ENCODE results near the gene CAMK1D.
A peak's percentile ranks its signal among the peaks of the same experiment; 100 is the strongest.

CAMK1D gene

GRCh38 chr10:12603766-12604470 lies 254.6 kb downstream of the CAMK1D start:
- DNase-seq: no peak

DNA sequence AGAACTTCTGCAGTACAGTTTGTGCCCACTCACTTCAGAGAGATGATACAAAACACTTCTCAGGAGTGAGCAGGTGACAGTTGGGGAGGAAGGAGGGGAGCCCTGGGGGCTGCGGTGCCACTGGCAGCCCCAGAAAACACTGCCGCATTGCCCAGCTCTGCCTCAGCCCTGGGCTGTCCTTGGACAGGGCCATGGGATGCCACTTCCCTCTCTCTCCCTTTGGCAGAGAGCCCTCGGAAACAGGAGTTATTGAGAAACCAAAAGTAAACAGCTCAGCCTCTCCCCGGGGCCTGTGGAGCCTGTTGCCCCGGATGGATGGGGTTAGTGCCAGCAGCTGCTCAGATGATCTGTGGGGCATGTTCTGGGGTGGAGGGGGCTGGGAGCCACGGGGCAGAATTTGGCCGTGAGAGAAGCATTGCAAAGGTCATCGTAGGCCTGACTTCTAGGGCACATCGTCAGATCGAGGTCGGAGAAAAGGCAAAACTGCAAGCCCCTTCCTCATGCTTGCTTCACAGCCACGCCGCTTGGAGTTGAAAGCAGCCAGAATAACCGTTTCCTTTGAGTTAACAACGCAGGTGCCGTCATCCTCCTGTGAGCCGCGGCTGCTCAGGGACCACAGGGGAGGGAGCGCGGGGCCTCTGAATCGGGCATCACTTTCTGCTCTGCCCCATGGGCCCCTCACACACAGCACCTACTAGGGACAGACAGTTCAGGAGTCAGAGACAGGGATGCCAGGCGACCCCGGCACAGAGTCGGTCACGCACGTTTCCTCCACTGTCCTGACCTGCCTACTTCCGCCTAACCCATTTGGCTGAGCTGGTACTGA lies 256.4 kb downstream of the CAMK1D start:
- peak; percentile 73 for DNase-seq

DNA sequence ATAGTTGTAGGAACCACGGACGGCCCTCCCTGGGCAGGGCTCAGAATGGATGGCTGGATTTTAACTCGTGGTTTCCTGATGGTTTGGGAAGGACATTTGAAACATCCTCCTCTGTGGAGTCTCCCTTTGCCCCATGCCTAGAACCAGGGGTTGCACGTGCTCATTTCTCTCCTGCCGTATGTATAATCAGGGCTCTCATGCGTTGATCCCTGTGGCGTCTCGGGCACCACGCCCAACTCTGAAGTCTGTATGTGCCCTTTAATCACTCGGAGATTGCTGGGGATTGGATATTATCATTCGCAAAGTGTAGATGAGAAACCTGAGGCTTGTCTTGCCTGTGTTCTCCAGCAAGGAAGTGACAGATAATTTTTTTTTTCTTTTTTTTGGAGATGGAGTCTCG lies 257.1 kb downstream of the CAMK1D start:
- DNase-seq: no peak

GRCh38 chr10:12608761-12609160 lies 259.4 kb downstream of the CAMK1D start:
- no peak for DNase-seq

- DNase-seq: no peak
These were observed 260.1 kb downstream of the CAMK1D start for GRCh38 chr10:12609435-12609834.

- DNase-seq: no peak
These were observed 263.8 kb downstream of the CAMK1D start for GRCh38 chr10:12613136-12613535.

DNA sequence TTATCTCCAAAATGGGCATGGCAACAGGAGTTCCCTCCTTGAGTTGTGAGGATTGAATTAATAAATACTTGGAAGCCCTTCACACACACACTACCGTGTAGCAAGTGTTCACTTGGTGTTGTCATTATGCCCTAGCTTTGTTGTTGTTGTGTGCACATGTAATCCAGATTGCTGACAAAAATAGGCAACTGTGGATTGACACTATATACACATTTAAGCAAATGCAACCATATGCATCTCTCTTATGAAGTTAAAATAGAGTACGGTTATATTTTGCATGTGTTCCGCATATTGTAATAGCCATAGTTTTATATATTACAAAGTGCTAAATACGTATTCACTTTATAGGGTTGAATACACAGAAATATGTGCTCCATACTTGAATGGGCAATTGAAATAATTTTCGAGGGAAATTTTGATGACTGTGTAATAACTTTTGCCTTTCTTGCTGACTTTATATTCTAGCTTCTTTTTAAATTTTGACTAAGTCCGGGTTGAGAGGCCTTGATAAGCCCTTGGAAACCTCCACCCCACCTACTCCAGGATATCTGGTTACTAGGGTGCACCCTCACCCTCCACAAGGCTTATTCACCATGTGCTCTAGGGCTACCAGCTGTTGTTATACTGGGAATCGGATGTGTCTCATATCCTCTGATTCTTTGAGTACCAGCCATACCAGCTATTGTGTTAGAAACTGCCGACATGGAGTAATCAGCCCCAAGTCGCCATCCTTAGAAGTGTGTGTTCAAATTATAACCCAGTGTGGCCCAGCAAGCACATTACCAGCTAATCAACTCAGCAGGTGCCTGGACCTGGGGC lies 265.0 kb downstream of the CAMK1D start:
- DNase-seq: no peak

GRCh38 chr10:12615296-12616220 lies 266.2 kb downstream of the CAMK1D start:
- DNase-seq: no peak

GRCh38 chr10:12617191-12618175 lies 268.1 kb downstream of the CAMK1D start:
- peak; percentile 26 for DNase-seq

GRCh38 chr10:12622016-12622415 lies 272.7 kb downstream of the CAMK1D start:
- DNase-seq: no peak

DNA sequence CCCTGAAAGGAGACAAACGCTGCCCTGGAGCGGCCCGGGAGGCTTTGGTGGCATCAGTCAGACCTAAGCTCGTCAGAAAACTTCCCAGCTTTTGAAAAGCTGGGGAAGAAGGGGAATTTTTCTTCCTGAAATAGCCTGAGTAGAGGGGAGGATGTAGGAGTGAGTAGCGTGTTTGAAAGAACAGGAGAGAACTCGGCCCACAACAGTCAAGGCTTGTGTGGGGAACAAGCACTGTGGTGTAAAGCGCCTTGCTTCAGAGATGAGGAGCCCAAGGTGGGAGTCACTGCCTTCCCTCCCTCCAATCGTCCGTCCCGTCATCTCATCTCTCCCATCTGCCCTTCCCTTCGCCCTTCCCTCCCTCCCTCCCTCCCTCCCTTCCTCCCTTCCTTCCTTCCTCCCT lies 273.3 kb downstream of the CAMK1D start:
- no peak for DNase-seq

GRCh38 chr10:12625393-12626023 lies 276.2 kb downstream of the CAMK1D start:
- DNase-seq: no peak

- peak; percentile 35 for DNase-seq
These were observed 278.8 kb downstream of the CAMK1D start for GRCh38 chr10:12628153-12628552.

GRCh38 chr10:12628964-12629766 lies 279.8 kb downstream of the CAMK1D start:
- peak; percentile 44 for DNase-seq

DNA sequence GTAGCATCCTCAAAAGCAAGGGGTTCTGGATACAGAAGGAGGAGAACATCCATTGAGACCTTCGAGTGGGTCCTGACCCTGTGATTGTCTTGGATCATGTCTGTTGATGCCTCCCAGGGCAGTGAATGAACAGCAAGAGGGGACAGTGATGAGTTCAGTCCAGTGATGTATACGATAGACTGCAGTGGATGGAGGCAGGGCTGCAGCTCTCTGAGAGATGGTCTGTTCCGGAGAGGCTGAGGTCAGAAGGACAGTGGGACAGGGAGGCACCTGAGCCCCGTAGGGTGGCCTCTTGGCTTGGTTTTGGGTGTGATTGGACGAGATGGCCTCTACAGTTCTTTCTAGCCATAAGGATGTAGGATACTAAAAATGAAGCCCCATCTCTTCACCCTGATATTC lies 280.4 kb downstream of the CAMK1D start:
- no peak for DNase-seq

DNA sequence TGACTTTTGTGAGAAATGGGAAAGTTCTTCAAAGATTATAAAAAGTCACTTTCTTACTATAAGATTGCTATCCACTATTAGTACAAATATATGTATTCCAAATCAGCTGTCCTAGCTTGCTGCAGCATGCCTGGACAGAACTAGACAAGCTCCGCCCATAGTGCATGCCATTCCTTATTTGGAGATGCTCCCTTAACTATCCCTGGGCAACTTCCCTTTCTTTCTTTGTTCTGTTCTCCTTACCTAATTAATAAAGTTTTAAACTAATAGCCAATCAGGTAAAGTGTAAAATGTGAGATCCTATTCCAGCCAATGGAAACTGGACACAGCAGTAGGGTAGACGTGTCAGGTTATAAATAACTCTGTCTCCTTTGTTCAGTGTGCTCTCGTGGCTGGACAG lies 281.9 kb downstream of the CAMK1D start:
- DNase-seq: no peak

GRCh38 chr10:12631787-12632562 lies 282.6 kb downstream of the CAMK1D start:
- DNase-seq: no peak

GRCh38 chr10:12633776-12634620 lies 284.7 kb downstream of the CAMK1D start:
- no peak for DNase-seq

Measured in kidney glomerular epithelial cell (primary cell).